ENCODE results near the gene BCL6B.

GRCh38 chr17:6989779-6990178 lies 33.1 kb upstream of the BCL6B start:
- TF ChIP-seq POLR2A (IDR thresholded peaks at IDR 0.05), result no peak
- TF ChIP-seq CTCF (IDR thresholded peaks at IDR 0.05), result no peak
